ENCODE measurements around the gene TSPAN18.

The TSPAN18 gene

DNA sequence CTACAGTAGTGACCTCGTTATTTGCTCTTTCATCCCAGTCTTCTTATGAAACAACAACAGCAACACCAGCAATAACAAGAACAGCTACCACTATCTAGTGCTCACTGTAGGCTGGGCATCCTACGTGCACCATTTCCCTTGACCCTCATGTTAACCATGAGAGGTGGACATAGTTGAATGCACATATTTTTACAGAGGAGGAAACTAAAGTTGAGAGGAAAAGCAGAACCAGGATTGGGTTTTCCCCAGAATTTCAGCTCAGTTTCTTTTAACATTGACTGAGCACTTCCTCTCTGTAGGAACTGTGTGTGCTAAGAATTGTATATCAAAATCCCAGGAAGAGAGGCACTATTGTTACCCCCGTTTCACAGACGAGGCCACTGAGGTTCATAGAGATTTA is 39.4 kb upstream of the TSPAN18 start:
- H3K23ac ChIP-seq (ENCODE audit: low read length in 2 of 2) = no peak overlapping the region
- H3K9ac ChIP-seq (ENCODE audit: low read length) = no peak overlapping the region
- H2AK5ac ChIP-seq (ENCODE audit: low read length, severe bottlenecking) = no peak overlapping the region
- H3K36me3 ChIP-seq (ENCODE audit: control insufficient read depth in 1 of 2, insufficient read depth in 2 of 2, low read depth in 1 of 2, low read length in 2 of 2) = no peaks in the 10 kb centered on the region
- H3K4me1 ChIP-seq (ENCODE audit: control insufficient read depth, insufficient read depth, low read depth, low read length) = no peaks in the 10 kb centered on the region
- no peak overlapping the region for H3K4ac ChIP-seq (ENCODE audit: low read depth in 1 of 2, low read length in 2 of 2)
- no peak overlapping the region for H3K4me2 ChIP-seq (ENCODE audit: low read length, poor library complexity, severe bottlenecking)
- H4K91ac ChIP-seq (ENCODE audit: low read length) = no peak overlapping the region
- peaks cover 51 to 71% of the 10 kb centered on the region in 2 experiments for H3K27me3 ChIP-seq (ENCODE audit: control insufficient read depth in 1 of 2, insufficient read depth in 1 of 2, low read length in 2 of 2)
- 70% methylated on average over 4 of the region's 4 CpGs for WGBS
- no peak overlapping the region for H3K18ac ChIP-seq (ENCODE audit: low read depth in 1 of 2, low read length in 2 of 2)
- no peak overlapping the region for H2BK12ac ChIP-seq (ENCODE audit: low read length in 2 of 2)
- no peak overlapping the region for H2BK5ac ChIP-seq (ENCODE audit: low read depth, low read length, poor library complexity, severe bottlenecking)
- no peak for DNase-seq
- peaks cover 8% of the 10 kb centered on the region for H3K9me3 ChIP-seq (ENCODE audit: control insufficient read depth, low read length)
- H3K14ac ChIP-seq (ENCODE audit: low read length in 2 of 2) = no peak overlapping the region
- no peak overlapping the region for H4K8ac ChIP-seq (ENCODE audit: low read length)
- H2BK15ac ChIP-seq (ENCODE audit: low read depth, poor library complexity, severe bottlenecking) = no peak overlapping the region
- H2AFZ ChIP-seq (ENCODE audit: low read depth, low read length) = no peak overlapping the region
- H3K79me1 ChIP-seq (replicated peaks; ENCODE audit: low read length, poor library complexity, severe bottlenecking) = no peaks in the 10 kb centered on the region
- H3K27ac ChIP-seq (ENCODE audit: low read length, poor library complexity, severe bottlenecking) = no peak overlapping the region
- H2BK120ac ChIP-seq (ENCODE audit: low read depth, low read length) = no peak overlapping the region
- H3K4me3 ChIP-seq (ENCODE audit: insufficient read depth in 1 of 2, low read depth in 1 of 2, low read length in 2 of 2) = no peak overlapping the region

DNA sequence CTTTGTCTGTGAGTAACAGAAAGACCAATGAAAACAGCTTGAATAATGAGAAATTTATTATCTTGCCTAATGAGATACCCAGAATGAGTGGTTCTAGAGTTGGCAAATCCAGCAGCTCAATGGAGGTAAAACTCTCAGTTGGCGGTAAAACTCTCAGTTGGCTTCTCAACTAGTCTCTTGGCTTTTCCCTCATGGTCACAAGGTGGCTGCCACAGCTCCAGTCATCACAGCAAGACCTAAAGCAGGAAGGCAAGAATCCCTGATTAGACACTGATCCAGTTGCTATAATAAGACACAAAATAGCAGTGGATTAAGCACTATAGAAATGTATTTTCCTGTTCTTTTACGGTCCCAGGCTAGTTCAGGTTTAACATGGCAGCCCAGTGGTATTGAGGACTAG is 37.5 kb upstream of the TSPAN18 start:
- Histone ChIP-seq H2AK5ac (ENCODE audit: low read length, severe bottlenecking) (no peak overlapping the region), H3K9ac (ENCODE audit: low read length) (no peak overlapping the region), H3K4me1 (ENCODE audit: control insufficient read depth, insufficient read depth, low read depth, low read length) (no peaks in the 10 kb centered on the region), H3K4me2 (ENCODE audit: low read length, poor library complexity, severe bottlenecking) (no peak overlapping the region), H3K27ac (ENCODE audit: low read length, poor library complexity, severe bottlenecking) (no peak overlapping the region), H3K14ac (ENCODE audit: low read length in 2 of 2) (no peak overlapping the region), H3K4me3 (ENCODE audit: insufficient read depth in 1 of 2, low read depth in 1 of 2, low read length in 2 of 2) (no peak overlapping the region), H4K8ac (ENCODE audit: low read length) (no peak overlapping the region), H4K91ac (ENCODE audit: low read length) (no peak overlapping the region), H3K79me1 (replicated peaks; ENCODE audit: low read length, poor library complexity, severe bottlenecking) (no peaks in the 10 kb centered on the region), H3K23ac (ENCODE audit: low read length in 2 of 2) (no peak overlapping the region), H3K36me3 (ENCODE audit: control insufficient read depth in 1 of 2, insufficient read depth in 2 of 2, low read depth in 1 of 2, low read length in 2 of 2) (no peaks in the 10 kb centered on the region), H2BK5ac (ENCODE audit: low read depth, low read length, poor library complexity, severe bottlenecking) (no peak overlapping the region), H2BK15ac (ENCODE audit: low read depth, poor library complexity, severe bottlenecking) (no peak overlapping the region), H2BK12ac (ENCODE audit: low read length in 2 of 2) (no peak overlapping the region), H2AFZ (ENCODE audit: low read depth, low read length) (no peak overlapping the region), H3K27me3 (ENCODE audit: control insufficient read depth in 1 of 2, insufficient read depth in 1 of 2, low read length in 2 of 2) (peaks cover 55 to 64% of the 10 kb centered on the region in 2 experiments), H3K18ac (ENCODE audit: low read depth in 1 of 2, low read length in 2 of 2) (no peak overlapping the region), H2BK120ac (ENCODE audit: low read depth, low read length) (no peak overlapping the region), H3K9me3 (ENCODE audit: control insufficient read depth, low read length) (peaks cover 8% of the 10 kb centered on the region), H3K4ac (ENCODE audit: low read depth in 1 of 2, low read length in 2 of 2) (no peak overlapping the region)
- 48% methylated on average over 2 of the region's 2 CpGs for WGBS
- DNase-seq = no peak

DNA sequence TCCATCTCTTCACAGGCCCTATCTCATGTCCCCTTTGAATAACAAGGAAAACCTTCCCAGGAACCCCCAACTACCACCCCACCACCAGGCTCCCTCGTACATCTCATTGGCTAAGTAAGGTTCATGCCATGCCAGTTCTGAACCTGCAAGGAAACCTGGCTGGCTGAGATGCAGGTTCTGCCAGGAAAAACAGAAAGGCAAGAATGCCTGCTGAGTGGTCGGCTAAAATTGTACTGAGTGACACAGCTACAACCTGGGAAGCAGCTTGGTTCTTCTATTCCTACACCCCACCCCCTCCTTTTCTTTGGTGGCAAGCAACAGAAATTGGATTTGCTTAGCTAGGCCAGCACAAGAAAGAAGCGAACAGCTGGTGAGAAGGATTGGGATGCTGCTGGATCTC is 36.1 kb upstream of the TSPAN18 start:
- H3K4me3 ChIP-seq (ENCODE audit: insufficient read depth in 1 of 2, low read depth in 1 of 2, low read length in 2 of 2) = no peak overlapping the region
- no peaks in the 10 kb centered on the region for H3K36me3 ChIP-seq (ENCODE audit: control insufficient read depth in 1 of 2, insufficient read depth in 2 of 2, low read depth in 1 of 2, low read length in 2 of 2)
- H2AFZ ChIP-seq (ENCODE audit: low read depth, low read length) = no peak overlapping the region
- H2AK5ac ChIP-seq (ENCODE audit: low read length, severe bottlenecking) = no peak overlapping the region
- H3K18ac ChIP-seq (ENCODE audit: low read depth in 1 of 2, low read length in 2 of 2) = no peak overlapping the region
- H3K9ac ChIP-seq (ENCODE audit: low read length) = no peak overlapping the region
- peaks cover 8% of the 10 kb centered on the region for H3K9me3 ChIP-seq (ENCODE audit: control insufficient read depth, low read length)
- H3K23ac ChIP-seq (ENCODE audit: low read length in 2 of 2) = no peak overlapping the region
- no peak for DNase-seq
- no peak overlapping the region for H2BK5ac ChIP-seq (ENCODE audit: low read depth, low read length, poor library complexity, severe bottlenecking)
- WGBS = 78% methylated on average over 2 of the region's 3 CpGs
- no peak overlapping the region for H2BK120ac ChIP-seq (ENCODE audit: low read depth, low read length)
- no peak overlapping the region for H3K4ac ChIP-seq (ENCODE audit: low read depth in 1 of 2, low read length in 2 of 2)
- no peak overlapping the region for H3K4me2 ChIP-seq (ENCODE audit: low read length, poor library complexity, severe bottlenecking)
- H3K27me3 ChIP-seq (ENCODE audit: control insufficient read depth in 1 of 2, insufficient read depth in 1 of 2, low read length in 2 of 2) = peaks cover 49 to 64% of the 10 kb centered on the region in 2 experiments
- no peaks in the 10 kb centered on the region for H3K79me1 ChIP-seq (replicated peaks; ENCODE audit: low read length, poor library complexity, severe bottlenecking)
- H3K27ac ChIP-seq (ENCODE audit: low read length, poor library complexity, severe bottlenecking) = no peak overlapping the region
- H4K8ac ChIP-seq (ENCODE audit: low read length) = no peak overlapping the region
- H2BK12ac ChIP-seq (ENCODE audit: low read length in 2 of 2) = no peak overlapping the region
- H3K14ac ChIP-seq (ENCODE audit: low read length in 2 of 2) = no peak overlapping the region
- H4K91ac ChIP-seq (ENCODE audit: low read length) = no peak overlapping the region
- no peak overlapping the region for H2BK15ac ChIP-seq (ENCODE audit: low read depth, poor library complexity, severe bottlenecking)
- H3K4me1 ChIP-seq (ENCODE audit: control insufficient read depth, insufficient read depth, low read depth, low read length) = no peaks in the 10 kb centered on the region

DNA sequence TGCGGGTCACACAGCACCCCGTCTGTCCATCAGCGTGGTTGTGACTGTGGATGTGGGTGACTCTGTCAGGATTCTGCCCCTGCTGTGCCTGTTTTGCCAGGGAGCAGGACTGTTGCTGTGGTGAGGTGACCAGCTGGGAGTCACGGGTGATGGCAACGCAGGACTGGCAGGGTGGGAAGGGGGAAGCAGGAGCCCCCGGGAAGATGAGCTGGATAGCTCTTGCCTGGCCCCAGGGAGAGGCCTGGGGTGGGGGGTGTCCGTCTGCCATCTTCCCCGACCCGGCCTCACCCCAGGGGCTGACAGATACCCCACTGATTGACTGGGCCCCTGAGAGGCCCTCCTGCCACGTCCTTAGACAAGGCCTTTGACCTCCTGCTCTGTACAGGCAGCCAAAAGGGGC is 34.3 kb upstream of the TSPAN18 start:
- no peak overlapping the region for H2BK15ac ChIP-seq (ENCODE audit: low read depth, poor library complexity, severe bottlenecking)
- H3K9ac ChIP-seq (ENCODE audit: low read length) = no peak overlapping the region
- H3K4ac ChIP-seq (ENCODE audit: low read depth in 1 of 2, low read length in 2 of 2) = no peak overlapping the region
- no peaks in the 10 kb centered on the region for H3K4me1 ChIP-seq (ENCODE audit: control insufficient read depth, insufficient read depth, low read depth, low read length)
- no peak overlapping the region for H2BK120ac ChIP-seq (ENCODE audit: low read depth, low read length)
- H3K27ac ChIP-seq (ENCODE audit: low read length, poor library complexity, severe bottlenecking) = no peak overlapping the region
- peaks cover 31 to 49% of the 10 kb centered on the region in 2 experiments for H3K27me3 ChIP-seq (ENCODE audit: control insufficient read depth in 1 of 2, insufficient read depth in 1 of 2, low read length in 2 of 2)
- no peak overlapping the region for H4K8ac ChIP-seq (ENCODE audit: low read length)
- H3K4me3 ChIP-seq (ENCODE audit: insufficient read depth in 1 of 2, low read depth in 1 of 2, low read length in 2 of 2) = no peak overlapping the region
- peaks cover 8% of the 10 kb centered on the region for H3K9me3 ChIP-seq (ENCODE audit: control insufficient read depth, low read length)
- H3K23ac ChIP-seq (ENCODE audit: low read length in 2 of 2) = no peak overlapping the region
- no peak overlapping the region for H3K14ac ChIP-seq (ENCODE audit: low read length in 2 of 2)
- H3K18ac ChIP-seq (ENCODE audit: low read depth in 1 of 2, low read length in 2 of 2) = no peak overlapping the region
- H2AFZ ChIP-seq (ENCODE audit: low read depth, low read length) = no peak overlapping the region
- no peaks in the 10 kb centered on the region for H3K36me3 ChIP-seq (ENCODE audit: control insufficient read depth in 1 of 2, insufficient read depth in 2 of 2, low read depth in 1 of 2, low read length in 2 of 2)
- H3K4me2 ChIP-seq (ENCODE audit: low read length, poor library complexity, severe bottlenecking) = no peak overlapping the region
- H2BK12ac ChIP-seq (ENCODE audit: low read length in 2 of 2) = no peak overlapping the region
- H4K91ac ChIP-seq (ENCODE audit: low read length) = no peak overlapping the region
- H2BK5ac ChIP-seq (ENCODE audit: low read depth, low read length, poor library complexity, severe bottlenecking) = no peak overlapping the region
- no peak overlapping the region for H2AK5ac ChIP-seq (ENCODE audit: low read length, severe bottlenecking)
- no peak for DNase-seq
- no peaks in the 10 kb centered on the region for H3K79me1 ChIP-seq (replicated peaks; ENCODE audit: low read length, poor library complexity, severe bottlenecking)
- WGBS = 71% methylated on average over 4 of the region's 10 CpGs

All from mesenchymal stem cell (in vitro differentiated cells and primary cell).